Measurements from ENCODE around the gene CAPNS2. TPM values are rescaled to one million over a fixed set of nuclear protein-coding genes. Genes with fewer than 3 reads are reported as not detected.

The CAPNS2 gene
- total and polyA plus RNA-seq, 9 of the 15 experiments (the other 6 are each of a cell fraction or from before 2014, with no cell fraction given) = 0.12 to 0.65 (median 0.24) TPM; not detected in 2

- no peak for DNase-seq (ENCODE audit: extremely low read depth in 1 of 4, low spot score in 3 of 4)
- Histone ChIP-seq H3K4me1 (replicated peaks in 1 of 2; ENCODE audit: control insufficient read depth in 2 of 2, insufficient read depth in 2 of 2, low read length in 2 of 2) (no peaks in the 10 kb centered on the region), H3K27ac (ENCODE audit: extremely low read depth, low read depth, low read length) (no peak overlapping the region), H3K4me3 (no peak overlapping the region), H3K9ac (ENCODE audit: insufficient read depth in 1 of 2, low read depth in 2 of 2, low read length in 2 of 2) (no peak overlapping the region), H3K4me2 (ENCODE audit: insufficient read depth, low read length) (no peak overlapping the region), H3K9me1 (ENCODE audit: control insufficient read depth, insufficient read depth, low read length) (no peaks in the 10 kb centered on the region), H3K27me3 (ENCODE audit: control insufficient read depth in 2 of 2, insufficient read depth in 2 of 2, low read length in 2 of 2) (no peaks in the 10 kb centered on the region), H2AFZ (ENCODE audit: low read depth, low read length) (no peak overlapping the region), H3K79me2 (ENCODE audit: control insufficient read depth, insufficient read depth, low read length) (no peaks in the 10 kb centered on the region), H3K9me3 (replicated peaks; ENCODE audit: control insufficient read depth, insufficient read depth, low read depth, low read length) (no peaks in the 10 kb centered on the region), H4K20me1 (replicated peaks; ENCODE audit: control insufficient read depth, insufficient read depth, low read length) (peaks cover 3% of the 10 kb centered on the region; the same call in 1 of the 2 replicates), H3K36me3 (ENCODE audit: control insufficient read depth, insufficient read depth, low read length) (no peaks in the 10 kb centered on the region)
- POLR2A ChIA-PET = interaction anchor here (0.9 kb wide), 1 partner anchor 25 kb away, joined by 3 read pairs; no protein-coding TSS in a partner anchor
- 20% methylated on average over 1 of the region's 1 CpG for WGBS (ENCODE audit: insufficient coverage, low coverage, missing lambda C conversion rate)
- no peak for TF ChIP-seq SREBF2 (CRISPR knock-in tag; IDR thresholded peaks at IDR 0.05)
- TF ChIP-seq SP2 (IDR thresholded peaks at IDR 0.05; ENCODE audit: extremely low read depth, low read depth, low read length, poor library complexity, severe bottlenecking) = no peak
- TF ChIP-seq ZNF280A (IDR thresholded peaks at IDR 0.05; ENCODE audit: low read depth, partially characterized antibody) = no peak
- TF ChIP-seq BCLAF1 (IDR thresholded peaks at IDR 0.05; ENCODE audit: borderline replicate concordance in 1 of 2, control insufficient read depth in 1 of 2, low read depth in 2 of 2, low read length in 1 of 2) = no peak
- TF ChIP-seq TAF15 (IDR thresholded peaks at IDR 0.05; ENCODE audit: low read depth, low read length) = no peak
- TF ChIP-seq ZBTB12 (CRISPR knock-in tag; IDR thresholded peaks at IDR 0.05) = no peak
- no peak for TF ChIP-seq ZSCAN32 (CRISPR knock-in tag; IDR thresholded peaks at IDR 0.05)
- TF ChIP-seq E4F1 (CRISPR knock-in tag; IDR thresholded peaks at IDR 0.05; ENCODE audit: borderline replicate concordance) = no peak
- no TSS peak for BruUV-seq (replicated peaks)
- no peak for ATAC-seq
- intact Hi-C loops (cut with micrococcal nuclease) = no loop called here
- FAIRE-seq = no peak
- CTCF ChIA-PET (ENCODE audit: low intra/inter-chr PET ratio) = interaction anchor here (1.9 kb wide), 1 partner anchor 74 kb away, joined by 7 read pairs; no protein-coding TSS in a partner anchor
- in situ Hi-C loops (cut with MboI) = no loop called here
Measured at GRCh38 chr16:55539488-55539887, 27.0 kb upstream of the CAPNS2 start.

All from K562 (cell line).